MM.1S (cell line): ENCODE results near the gene MRPL42.

Source experiments
- CTCF ChIP-seq: fragments of 300-600 bp; sonication (generic); IDR thresholded peaks from 2 replicates; pipeline ENCODE4 v1.5.1; 2016; ENCODE audit warnings: antibody characterized with exemption, low read length, mixed read lengths
- EZH2phosphoT487 ChIP-seq: fragments of 300-600 bp; sonication (generic); IDR thresholded peaks from 2 replicates; pipeline ENCODE4 v1.6.1; 2018; ENCODE audit warnings: antibody characterized with exemption, low read length

GRCh38 chr12:93521225-93522080 lies 54.1 kb downstream of the MRPL42 start:
- TF ChIP-seq CTCF (no peak), EZH2phosphoT487 (no peak)
